NT2/D1 (cell line): ENCODE data around the gene PLA2G2A.

Experiments
- SUZ12 ChIP-seq: IDR thresholded peaks from 2 replicates; pipeline ENCODE4 v1.6.1; 2011; ENCODE audit not compliant: insufficient read length, insufficient read depth; ENCODE audit errors: extremely low read depth
- YY1 ChIP-seq: IDR thresholded peaks from 2 replicates; pipeline ENCODE4 v1.6.1; 2011; ENCODE audit not compliant: insufficient read length, insufficient read depth

GRCh38 chr1:19942088-19942487 is 37.3 kb downstream of the PLA2G2A start:
- TF ChIP-seq SUZ12 (no peak), YY1 (no peak)
